ENCODE data around the gene LAMC2.

The LAMC2 gene

DNA sequence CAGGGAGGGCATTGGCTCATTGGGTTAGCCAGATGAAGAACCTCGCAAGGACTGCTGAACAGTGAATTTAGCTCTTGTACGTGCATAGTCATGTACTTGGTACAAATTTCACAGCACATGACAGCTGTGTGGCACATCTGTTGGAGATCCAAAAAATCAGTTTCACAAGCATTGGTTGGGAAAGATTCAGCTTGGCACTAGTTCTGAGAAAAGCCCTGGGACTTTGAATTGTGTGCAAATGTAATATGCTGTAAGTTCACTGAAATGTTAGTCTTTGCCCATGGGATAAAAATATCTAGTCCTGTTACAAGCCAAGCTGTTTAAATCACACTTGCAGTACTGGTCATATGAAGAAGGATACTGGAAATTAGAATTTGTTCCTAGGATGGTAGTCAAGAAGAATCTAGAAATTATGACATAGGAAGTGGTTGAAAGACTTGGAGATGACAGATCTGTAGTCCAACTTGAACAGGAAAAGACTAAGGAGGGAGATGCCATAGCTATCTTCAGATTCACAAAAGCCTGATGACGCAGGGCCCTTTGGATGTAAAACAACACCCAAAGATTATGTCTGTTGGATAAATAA, 19.2 kb downstream of the LAMC2 start:
- TF ChIP-seq, protein P1, sequence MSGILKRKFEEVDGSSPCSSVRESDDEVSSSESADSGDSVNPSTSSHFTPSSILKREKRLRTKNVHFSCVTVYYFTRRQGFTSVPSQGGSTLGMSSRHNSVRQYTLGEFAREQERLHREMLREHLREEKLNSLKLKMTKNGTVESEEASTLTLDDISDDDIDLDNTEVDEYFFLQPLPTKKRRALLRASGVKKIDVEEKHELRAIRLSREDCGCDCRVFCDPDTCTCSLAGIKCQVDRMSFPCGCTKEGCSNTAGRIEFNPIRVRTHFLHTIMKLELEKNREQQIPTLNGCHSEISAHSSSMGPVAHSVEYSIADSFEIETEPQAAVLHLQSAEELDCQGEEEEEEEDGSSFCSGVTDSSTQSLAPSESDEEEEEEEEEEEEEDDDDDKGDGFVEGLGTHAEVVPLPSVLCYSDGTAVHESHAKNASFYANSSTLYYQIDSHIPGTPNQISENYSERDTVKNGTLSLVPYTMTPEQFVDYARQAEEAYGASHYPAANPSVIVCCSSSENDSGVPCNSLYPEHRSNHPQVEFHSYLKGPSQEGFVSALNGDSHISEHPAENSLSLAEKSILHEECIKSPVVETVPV (CRISPR knock-in tag; IDR thresholded peaks at IDR 0.05) = no peak
- TF ChIP-seq, protein P2, sequence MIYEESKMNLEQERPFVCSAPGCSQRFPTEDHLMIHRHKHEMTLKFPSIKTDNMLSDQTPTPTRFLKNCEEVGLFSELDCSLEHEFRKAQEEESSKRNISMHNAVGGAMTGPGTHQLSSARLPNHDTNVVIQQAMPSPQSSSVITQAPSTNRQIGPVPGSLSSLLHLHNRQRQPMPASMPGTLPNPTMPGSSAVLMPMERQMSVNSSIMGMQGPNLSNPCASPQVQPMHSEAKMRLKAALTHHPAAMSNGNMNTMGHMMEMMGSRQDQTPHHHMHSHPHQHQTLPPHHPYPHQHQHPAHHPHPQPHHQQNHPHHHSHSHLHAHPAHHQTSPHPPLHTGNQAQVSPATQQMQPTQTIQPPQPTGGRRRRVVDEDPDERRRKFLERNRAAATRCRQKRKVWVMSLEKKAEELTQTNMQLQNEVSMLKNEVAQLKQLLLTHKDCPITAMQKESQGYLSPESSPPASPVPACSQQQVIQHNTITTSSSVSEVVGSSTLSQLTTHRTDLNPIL (CRISPR knock-in tag; IDR thresholded peaks at IDR 0.05; ENCODE audit: low read depth) = no peak
- TF ChIP-seq ZFP3 (CRISPR knock-in tag; IDR thresholded peaks at IDR 0.05) = no peak
- no peak for TF ChIP-seq ZNF70 (CRISPR knock-in tag; IDR thresholded peaks at IDR 0.05)
- TF ChIP-seq, protein P3, sequence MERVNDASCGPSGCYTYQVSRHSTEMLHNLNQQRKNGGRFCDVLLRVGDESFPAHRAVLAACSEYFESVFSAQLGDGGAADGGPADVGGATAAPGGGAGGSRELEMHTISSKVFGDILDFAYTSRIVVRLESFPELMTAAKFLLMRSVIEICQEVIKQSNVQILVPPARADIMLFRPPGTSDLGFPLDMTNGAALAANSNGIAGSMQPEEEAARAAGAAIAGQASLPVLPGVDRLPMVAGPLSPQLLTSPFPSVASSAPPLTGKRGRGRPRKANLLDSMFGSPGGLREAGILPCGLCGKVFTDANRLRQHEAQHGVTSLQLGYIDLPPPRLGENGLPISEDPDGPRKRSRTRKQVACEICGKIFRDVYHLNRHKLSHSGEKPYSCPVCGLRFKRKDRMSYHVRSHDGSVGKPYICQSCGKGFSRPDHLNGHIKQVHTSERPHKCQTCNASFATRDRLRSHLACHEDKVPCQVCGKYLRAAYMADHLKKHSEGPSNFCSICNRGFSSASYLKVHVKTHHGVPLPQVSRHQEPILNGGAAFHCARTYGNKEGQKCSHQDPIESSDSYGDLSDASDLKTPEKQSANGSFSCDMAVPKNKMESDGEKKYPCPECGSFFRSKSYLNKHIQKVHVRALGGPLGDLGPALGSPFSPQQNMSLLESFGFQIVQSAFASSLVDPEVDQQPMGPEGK (CRISPR knock-in tag; IDR thresholded peaks at IDR 0.05; ENCODE audit: borderline replicate concordance) = no peak
- TF ChIP-seq ARNTL (CRISPR knock-in tag; IDR thresholded peaks at IDR 0.05; ENCODE audit: borderline replicate concordance, low read depth) = no peak
- no peak for TF ChIP-seq RARB (CRISPR knock-in tag; IDR thresholded peaks at IDR 0.05)
- ATAC-seq = no peak

DNA sequence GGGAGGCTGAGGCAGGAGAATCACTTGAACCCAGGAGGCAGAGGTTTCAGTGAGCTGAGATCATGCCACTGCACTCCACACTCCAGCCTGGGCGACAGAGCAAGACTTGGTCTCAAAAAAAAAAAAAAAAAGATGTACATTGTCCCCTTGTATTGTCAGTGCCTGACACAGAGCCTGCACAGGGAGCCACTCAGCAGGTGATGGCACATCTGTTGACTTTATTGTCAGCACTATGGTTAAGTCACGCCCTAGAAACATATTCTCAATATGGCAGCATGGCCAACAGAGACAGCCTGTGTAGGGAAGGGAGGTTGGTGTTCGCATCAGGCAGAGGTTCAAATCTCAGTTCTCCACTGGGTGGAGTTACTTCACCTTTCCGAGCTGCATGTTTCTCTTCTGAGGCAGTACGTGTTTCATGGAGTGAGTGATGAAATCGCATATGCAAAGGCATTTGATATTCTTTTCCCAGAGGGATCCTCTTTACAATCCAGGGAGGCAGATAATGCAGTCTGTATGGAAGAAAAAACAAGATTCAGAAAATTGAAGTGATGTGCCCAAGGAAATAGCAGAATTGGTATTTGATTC, 20.6 kb downstream of the LAMC2 start:
- TF ChIP-seq RARB (CRISPR knock-in tag; IDR thresholded peaks at IDR 0.05) = no peak
- no peak for TF ChIP-seq TCF4 (CRISPR knock-in tag; IDR thresholded peaks at IDR 0.05; ENCODE audit: borderline replicate concordance)
- ATAC-seq = no peak

DNA sequence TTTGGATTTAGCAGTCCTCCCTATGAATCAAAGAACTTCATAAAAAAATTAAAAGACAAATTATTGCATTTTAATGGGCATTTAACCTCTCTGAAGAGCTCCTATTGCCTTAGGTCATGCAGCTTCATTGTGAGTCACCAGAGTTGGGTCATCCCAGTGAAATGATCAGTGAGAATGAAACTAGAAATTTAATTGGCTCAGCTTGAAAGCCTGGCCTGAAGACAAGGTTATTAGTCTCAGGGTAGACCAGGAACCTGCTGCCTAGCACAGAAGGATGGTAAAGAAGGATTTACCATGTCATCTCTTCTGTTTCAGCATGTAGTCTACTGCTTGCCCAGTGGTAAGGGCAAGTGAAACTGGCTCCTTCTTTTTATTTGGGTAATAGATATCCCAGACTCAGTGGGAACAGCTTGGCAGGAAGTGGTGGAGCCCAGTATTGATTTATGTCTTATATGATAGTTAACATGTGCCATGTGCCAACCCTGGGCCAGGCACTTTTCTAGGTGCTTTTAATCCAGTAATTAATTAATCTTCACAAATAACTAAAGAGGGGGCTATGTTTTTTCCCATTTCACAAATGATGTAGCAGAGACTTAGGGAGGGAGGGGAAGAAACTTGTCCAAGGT, 23.6 kb downstream of the LAMC2 start:
- peak; percentile 94 for ATAC-seq
- TF ChIP-seq PPARA (CRISPR knock-in tag; IDR thresholded peaks at IDR 0.05; ENCODE audit: borderline replicate concordance) (no peak), GLIS3 (CRISPR knock-in tag; IDR thresholded peaks at IDR 0.05) (no peak), ZFP3 (CRISPR knock-in tag; IDR thresholded peaks at IDR 0.05) (no peak), RARB (CRISPR knock-in tag; IDR thresholded peaks at IDR 0.05) (no peak), ZNF70 (CRISPR knock-in tag; IDR thresholded peaks at IDR 0.05) (no peak), BACH2 (CRISPR knock-in tag; IDR thresholded peaks at IDR 0.05; ENCODE audit: borderline replicate concordance) (no peak), ESRRG (CRISPR knock-in tag; IDR thresholded peaks at IDR 0.05) (no peak), SNAI2 (CRISPR knock-in tag; IDR thresholded peaks at IDR 0.05) (no peak), ZC3H10 (CRISPR knock-in tag; IDR thresholded peaks at IDR 0.05) (no peak), ARNTL (CRISPR knock-in tag; IDR thresholded peaks at IDR 0.05; ENCODE audit: borderline replicate concordance, low read depth) (no peak), ZFP30 (CRISPR knock-in tag; IDR thresholded peaks at IDR 0.05) (no peak), ZNF565 (CRISPR knock-in tag; conservative IDR thresholded peaks at IDR 0.05; ENCODE audit: low read depth) (no peak), CSDC2 (CRISPR knock-in tag; IDR thresholded peaks at IDR 0.05) (no peak), OSR1 (CRISPR knock-in tag; IDR thresholded peaks at IDR 0.05) (no peak), TOX (CRISPR knock-in tag; IDR thresholded peaks at IDR 0.05; ENCODE audit: borderline replicate concordance) (no peak)
- TF ChIP-seq, protein P3 (CRISPR knock-in tag; IDR thresholded peaks at IDR 0.05; ENCODE audit: borderline replicate concordance) = no peak
- TF ChIP-seq, protein P2 (CRISPR knock-in tag; IDR thresholded peaks at IDR 0.05; ENCODE audit: low read depth) = no peak
- TF ChIP-seq, protein P4, sequence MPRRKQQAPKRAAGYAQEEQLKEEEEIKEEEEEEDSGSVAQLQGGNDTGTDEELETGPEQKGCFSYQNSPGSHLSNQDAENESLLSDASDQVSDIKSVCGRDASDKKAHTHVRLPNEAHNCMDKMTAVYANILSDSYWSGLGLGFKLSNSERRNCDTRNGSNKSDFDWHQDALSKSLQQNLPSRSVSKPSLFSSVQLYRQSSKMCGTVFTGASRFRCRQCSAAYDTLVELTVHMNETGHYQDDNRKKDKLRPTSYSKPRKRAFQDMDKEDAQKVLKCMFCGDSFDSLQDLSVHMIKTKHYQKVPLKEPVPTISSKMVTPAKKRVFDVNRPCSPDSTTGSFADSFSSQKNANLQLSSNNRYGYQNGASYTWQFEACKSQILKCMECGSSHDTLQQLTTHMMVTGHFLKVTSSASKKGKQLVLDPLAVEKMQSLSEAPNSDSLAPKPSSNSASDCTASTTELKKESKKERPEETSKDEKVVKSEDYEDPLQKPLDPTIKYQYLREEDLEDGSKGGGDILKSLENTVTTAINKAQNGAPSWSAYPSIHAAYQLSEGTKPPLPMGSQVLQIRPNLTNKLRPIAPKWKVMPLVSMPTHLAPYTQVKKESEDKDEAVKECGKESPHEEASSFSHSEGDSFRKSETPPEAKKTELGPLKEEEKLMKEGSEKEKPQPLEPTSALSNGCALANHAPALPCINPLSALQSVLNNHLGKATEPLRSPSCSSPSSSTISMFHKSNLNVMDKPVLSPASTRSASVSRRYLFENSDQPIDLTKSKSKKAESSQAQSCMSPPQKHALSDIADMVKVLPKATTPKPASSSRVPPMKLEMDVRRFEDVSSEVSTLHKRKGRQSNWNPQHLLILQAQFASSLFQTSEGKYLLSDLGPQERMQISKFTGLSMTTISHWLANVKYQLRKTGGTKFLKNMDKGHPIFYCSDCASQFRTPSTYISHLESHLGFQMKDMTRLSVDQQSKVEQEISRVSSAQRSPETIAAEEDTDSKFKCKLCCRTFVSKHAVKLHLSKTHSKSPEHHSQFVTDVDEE (CRISPR knock-in tag; IDR thresholded peaks at IDR 0.05) = no peak
- TF ChIP-seq, protein P5, sequence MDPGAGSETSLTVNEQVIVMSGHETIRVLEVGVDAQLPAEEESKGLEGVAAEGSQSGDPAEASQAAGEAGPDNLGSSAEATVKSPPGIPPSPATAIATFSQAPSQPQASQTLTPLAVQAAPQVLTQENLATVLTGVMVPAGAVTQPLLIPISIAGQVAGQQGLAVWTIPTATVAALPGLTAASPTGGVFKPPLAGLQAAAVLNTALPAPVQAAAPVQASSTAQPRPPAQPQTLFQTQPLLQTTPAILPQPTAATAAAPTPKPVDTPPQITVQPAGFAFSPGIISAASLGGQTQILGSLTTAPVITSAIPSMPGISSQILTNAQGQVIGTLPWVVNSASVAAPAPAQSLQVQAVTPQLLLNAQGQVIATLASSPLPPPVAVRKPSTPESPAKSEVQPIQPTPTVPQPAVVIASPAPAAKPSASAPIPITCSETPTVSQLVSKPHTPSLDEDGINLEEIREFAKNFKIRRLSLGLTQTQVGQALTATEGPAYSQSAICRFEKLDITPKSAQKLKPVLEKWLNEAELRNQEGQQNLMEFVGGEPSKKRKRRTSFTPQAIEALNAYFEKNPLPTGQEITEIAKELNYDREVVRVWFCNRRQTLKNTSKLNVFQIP (CRISPR knock-in tag; IDR thresholded peaks at IDR 0.05; ENCODE audit: borderline replicate concordance, low read depth) = no peak
